ENCODE data around the gene POPDC3.
"Not testable (repeated sequence)": the region's sequence is repeated elsewhere in the genome, so short reads cannot be mapped to it uniquely, and the experiment has no call there.

Gene POPDC3

GRCh38 chr6:105179244-105180065, at the start of gene POPDC3:
POPDC3 (minus strand) TSS chr6:105180014; CDS start chr6:105161909, 18,105 bp downstream.
- no peak for DNase-seq (ENCODE audit: low read depth in 2 of 2, low spot score in 1 of 2)

GRCh38 chr6:105227295-105227767, 47.5 kb upstream of the POPDC3 start:
- no peak for DNase-seq (ENCODE audit: low read depth in 2 of 2, low spot score in 1 of 2)

- no peak for DNase-seq (ENCODE audit: low read depth in 2 of 2, low spot score in 1 of 2)
Observed at GRCh38 chr6:105226598-105227294, 46.9 kb upstream of the POPDC3 start.

GRCh38 chr6:105223242-105223641, 43.4 kb upstream of the POPDC3 start:
- no peak for DNase-seq (ENCODE audit: low read depth in 2 of 2, low spot score in 1 of 2)

- DNase-seq (ENCODE audit: low read depth in 2 of 2, low spot score in 1 of 2), result not testable (repeated sequence)
Observed at GRCh38 chr6:105221219-105221618, 41.4 kb upstream of the POPDC3 start.

GRCh38 chr6:105220186-105220585, 40.4 kb upstream of the POPDC3 start:
- no peak for DNase-seq (ENCODE audit: low read depth in 2 of 2, low spot score in 1 of 2)

GRCh38 chr6:105219218-105219617, 39.4 kb upstream of the POPDC3 start:
- not testable (repeated sequence) for DNase-seq (ENCODE audit: low read depth in 2 of 2, low spot score in 1 of 2)

GRCh38 chr6:105215506-105215905, 35.7 kb upstream of the POPDC3 start:
- no peak for DNase-seq (ENCODE audit: low read depth in 2 of 2, low spot score in 1 of 2)

- DNase-seq (ENCODE audit: low read depth in 2 of 2, low spot score in 1 of 2), result no peak
Observed at GRCh38 chr6:105214668-105215067, 34.9 kb upstream of the POPDC3 start.

- no peak for DNase-seq (ENCODE audit: low read depth in 2 of 2, low spot score in 1 of 2)
Observed at GRCh38 chr6:105213272-105213671, 33.5 kb upstream of the POPDC3 start.

GRCh38 chr6:105212587-105212986, 32.8 kb upstream of the POPDC3 start:
- no peak for DNase-seq (ENCODE audit: low read depth in 2 of 2, low spot score in 1 of 2)

- DNase-seq (ENCODE audit: low read depth in 2 of 2, low spot score in 1 of 2), result no peak
Observed at GRCh38 chr6:105211831-105212230, 32.0 kb upstream of the POPDC3 start.

GRCh38 chr6:105210932-105211531, 31.2 kb upstream of the POPDC3 start:
- DNase-seq (ENCODE audit: low read depth in 2 of 2, low spot score in 1 of 2), result no peak

GRCh38 chr6:105209950-105210706, 30.3 kb upstream of the POPDC3 start:
- DNase-seq (ENCODE audit: low read depth in 2 of 2, low spot score in 1 of 2), result no peak

GRCh38 chr6:105207524-105208269, 27.9 kb upstream of the POPDC3 start:
- no peak for DNase-seq (ENCODE audit: low read depth in 2 of 2, low spot score in 1 of 2)

- no peak for DNase-seq (ENCODE audit: low read depth in 2 of 2, low spot score in 1 of 2)
Observed at GRCh38 chr6:105204768-105205167, 25.0 kb upstream of the POPDC3 start.

GRCh38 chr6:105204331-105204730, 24.5 kb upstream of the POPDC3 start:
- DNase-seq (ENCODE audit: low read depth in 2 of 2, low spot score in 1 of 2), result no peak

- no peak for DNase-seq (ENCODE audit: low read depth in 2 of 2, low spot score in 1 of 2)
Observed at GRCh38 chr6:105202486-105202885, 22.7 kb upstream of the POPDC3 start.

- no peak for DNase-seq (ENCODE audit: low read depth in 2 of 2, low spot score in 1 of 2)
Observed at GRCh38 chr6:105200133-105200730, 20.4 kb upstream of the POPDC3 start.

- no peak for DNase-seq (ENCODE audit: low read depth in 2 of 2, low spot score in 1 of 2)
Observed at GRCh38 chr6:105199711-105200110, 19.9 kb upstream of the POPDC3 start.

Measured in stimulated activated CD8-positive, alpha-beta memory T cell treated with anti-CD3 and anti-CD28 coated beads, Interleukin-4, amount 100 ng/mL, for 1 hour (primary cell).